Fibroblast of peridontal ligament (primary cell): Measurements from ENCODE around the gene SENP7.
"Not testable (repeated sequence)": the region's sequence is repeated elsewhere in the genome, so short reads cannot be mapped to it uniquely, and the experiment has no call there.

Experiments used
- DNase-seq: peaks from one replicate; pipeline ENCODE4 v3.0.0-alpha.2; 2010; ENCODE audit errors: extremely low read depth

SENP7 gene

DNA sequence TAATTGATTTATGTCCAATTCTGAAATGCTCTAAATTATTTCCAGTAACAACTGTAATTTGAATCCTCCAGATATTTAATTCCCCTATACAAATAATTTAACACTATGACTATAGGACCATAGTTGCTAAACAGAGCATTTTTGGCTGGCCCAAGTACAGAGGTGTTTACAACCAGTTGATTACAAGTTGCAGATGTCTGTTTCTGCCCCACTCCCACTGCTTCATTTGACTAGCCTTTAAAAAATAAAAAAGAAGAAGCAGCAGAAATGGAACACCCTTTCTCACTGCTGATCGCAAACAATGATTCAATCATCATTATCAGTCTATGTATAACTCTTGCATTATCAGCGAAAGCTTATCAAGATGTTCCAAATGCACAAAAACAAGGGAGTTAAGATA, 54.6 kb downstream of the SENP7 start:
- DNase-seq, result no peak

DNA sequence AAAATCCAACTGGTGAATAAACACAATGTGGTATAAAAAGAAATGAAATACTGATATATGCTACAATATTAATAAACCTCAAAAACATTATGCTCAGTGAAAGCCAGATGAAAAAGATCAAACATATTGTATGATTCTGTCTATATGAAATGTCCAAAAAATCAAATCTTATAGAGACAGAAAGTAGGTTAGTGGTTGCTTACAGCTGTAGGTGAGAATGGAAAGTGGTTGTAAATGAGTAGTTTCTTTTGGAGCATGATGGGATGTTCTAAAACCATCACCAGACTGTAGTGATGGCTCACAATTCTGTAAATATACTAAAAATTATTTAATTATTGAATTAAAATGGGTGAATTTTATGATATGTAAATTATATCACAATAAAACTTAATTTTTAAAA, 58.4 kb downstream of the SENP7 start:
- no peak for DNase-seq

DNA sequence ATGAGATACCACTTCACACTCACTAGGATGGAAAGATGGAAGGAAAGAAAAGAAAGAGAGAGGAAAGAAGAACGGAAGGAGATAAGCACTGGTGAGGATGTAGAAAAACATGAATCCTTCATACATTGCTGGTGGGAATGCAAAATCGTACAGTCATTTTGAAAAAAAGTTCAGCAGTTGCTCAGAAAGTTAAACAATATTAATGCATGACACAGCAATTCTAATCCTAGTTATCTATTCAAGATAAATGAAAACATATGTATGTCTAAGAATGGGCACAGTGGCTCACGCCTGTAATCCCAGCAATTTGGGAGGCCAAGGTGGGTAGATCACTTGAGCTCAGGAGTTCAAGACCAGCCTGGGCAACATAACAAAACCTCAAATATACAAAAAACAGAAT, 59.1 kb downstream of the SENP7 start:
- peak; percentile 25 for DNase-seq

DNA sequence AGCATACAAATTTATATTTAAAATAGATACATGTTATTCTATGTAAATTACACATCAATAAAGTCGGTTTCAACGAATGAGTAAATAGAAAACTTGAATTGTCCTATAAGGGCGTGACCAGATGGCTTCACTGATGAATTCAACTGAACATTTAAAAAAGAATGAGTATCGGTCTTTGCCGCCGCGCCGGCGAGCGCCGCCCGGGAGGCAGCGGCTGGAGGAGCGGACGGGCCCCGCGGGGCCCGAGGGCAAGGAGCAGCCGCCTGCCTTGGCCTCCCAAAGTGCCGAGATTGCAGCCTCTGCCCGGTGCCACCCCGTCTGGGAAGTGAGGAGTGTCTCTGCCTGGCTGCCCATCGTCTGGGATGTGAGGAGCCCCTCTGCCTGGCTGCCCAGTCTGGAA, 74.4 kb downstream of the SENP7 start:
- DNase-seq, result not testable (repeated sequence)

DNA sequence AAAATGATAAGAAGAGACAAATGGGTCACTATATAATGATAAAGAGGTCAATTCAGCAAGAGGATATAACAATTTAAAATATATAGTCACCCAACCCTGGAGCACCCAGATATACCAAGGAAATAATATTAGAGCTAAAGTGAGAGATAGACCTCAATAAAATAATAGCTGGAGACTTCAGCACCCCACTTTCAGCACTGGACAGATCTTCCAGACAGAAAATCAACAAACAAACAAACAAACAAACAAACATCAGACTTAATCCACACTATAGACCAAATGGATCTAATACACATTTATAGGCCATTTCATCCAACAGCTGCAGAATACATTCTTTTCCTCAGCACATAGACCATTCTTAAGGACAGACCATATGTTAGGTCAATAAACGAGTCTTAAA, 79.4 kb downstream of the SENP7 start:
- DNase-seq, result no peak

DNA sequence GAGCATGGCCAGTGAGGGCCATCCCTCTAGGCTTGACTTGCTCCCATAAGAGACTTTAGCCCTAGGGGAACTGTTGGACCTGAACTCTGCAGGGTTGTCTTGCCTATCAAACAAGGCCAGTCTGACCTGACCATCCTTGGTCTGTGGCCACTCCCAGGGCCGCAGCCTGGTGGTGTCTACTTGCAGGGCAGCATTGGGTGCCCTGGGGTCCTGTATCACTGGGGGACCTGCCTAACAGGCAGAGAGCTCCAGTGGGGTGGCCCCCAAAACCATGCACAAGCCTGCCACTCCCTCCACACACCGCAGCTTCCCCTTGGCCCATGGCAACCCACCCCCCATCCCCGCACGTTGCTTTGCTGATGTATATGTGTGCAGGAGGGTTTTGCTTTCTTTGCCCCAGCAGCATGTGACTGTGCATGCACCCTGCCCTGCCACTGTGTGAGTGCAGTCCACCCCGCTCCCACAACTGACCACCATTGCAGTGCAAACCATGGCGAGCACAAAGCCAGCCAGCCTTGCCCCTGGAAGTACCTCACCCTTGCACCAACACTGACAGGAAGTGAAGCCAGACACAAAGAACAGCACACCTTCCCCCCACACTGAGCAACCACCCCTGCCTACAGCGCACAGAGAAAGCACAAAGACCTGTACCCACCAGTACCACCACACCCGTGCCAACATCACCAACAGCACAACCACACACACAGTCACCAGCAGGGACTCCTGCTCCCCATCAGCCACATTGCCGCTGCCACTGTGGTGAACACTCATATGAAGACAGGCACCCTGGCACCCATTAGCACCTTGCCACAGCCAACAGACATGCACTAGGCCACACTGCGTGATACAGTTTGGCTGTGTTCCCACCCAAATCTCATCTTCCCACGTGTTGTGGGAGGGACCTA, 88.8 kb downstream of the SENP7 start:
- no peak for DNase-seq

DNA sequence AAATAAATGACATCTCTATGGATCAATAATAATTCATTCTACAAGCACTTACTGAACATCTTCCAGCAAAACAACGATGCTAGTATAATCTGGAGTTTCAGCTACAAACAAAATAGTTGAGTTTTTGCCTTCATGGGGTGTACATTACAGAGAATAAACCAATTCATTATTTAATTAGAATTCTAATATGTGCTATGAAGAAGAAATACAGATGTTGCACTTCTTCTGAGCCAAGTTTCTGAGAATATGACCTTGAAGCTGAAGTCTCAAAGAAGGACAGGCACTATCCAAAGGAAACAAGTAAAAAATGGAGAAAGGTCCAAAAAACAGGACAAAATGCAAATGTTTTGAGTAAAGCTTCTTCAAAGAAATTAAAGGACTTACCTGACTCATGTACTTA, 94.2 kb downstream of the SENP7 start:
- DNase-seq, result no peak

DNA sequence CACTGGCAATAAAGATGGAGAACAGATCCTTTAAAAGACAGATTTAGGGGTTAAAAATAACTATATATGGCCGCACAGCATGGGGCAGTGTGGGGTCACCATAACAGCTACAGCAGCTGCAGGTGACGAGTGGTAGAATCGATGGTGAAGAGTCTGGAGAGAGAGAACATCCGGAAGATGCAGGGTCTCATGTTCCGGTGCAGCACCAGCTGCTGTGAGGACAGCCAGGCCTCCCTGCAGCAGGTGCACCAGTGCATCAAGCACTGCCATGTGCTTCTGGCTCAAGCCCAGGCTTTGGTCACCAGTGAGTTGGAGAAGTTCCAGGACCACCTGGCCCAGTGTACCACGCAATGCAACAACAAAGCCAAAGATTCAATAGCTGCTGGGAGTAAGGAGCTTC, 98.9 kb downstream of the SENP7 start:
- no peak for DNase-seq

DNA sequence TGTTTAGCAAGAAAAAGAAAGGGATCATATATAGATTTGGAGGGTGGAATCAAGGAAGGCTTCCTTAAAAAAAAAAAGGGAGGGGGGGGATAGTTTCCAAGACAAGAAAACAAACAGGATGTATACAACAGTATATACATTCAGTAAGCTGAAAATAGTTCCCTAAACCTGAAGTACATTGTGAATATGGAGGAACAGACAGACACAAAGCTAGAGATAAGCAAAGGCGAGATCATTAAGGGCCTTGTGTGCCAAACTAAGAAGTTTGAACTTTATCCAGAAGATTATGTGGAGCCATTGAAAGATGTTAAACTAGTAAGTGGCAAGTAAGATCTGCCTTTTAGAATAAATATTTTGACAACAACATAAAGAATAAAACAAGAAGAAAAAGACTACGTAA, 99.4 kb downstream of the SENP7 start:
- no peak for DNase-seq

DNA sequence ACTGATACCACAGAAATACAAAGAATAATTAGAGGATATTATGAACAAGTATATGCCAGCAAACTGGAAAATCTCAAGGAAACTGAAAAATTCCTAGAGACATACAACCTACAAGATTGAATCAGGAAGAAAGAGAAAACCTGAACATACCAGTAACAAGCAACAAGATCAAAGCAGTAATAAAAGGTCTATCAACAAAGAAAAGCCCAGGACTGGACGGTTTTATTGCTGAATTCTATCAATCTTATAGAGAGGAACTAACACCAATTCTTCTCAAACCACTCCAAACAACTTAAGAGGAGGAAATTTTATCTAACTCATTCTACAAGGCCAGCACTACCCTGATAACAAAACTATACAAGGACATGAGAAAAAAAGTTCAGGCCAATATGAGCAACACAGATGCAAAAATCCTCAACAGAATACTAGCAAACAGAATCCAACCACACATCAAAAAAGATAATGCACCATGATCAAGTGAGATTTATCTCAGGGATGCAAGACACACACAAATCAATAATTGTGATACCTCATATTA, 121.5 kb downstream of the SENP7 start:
- no peak for DNase-seq

DNA sequence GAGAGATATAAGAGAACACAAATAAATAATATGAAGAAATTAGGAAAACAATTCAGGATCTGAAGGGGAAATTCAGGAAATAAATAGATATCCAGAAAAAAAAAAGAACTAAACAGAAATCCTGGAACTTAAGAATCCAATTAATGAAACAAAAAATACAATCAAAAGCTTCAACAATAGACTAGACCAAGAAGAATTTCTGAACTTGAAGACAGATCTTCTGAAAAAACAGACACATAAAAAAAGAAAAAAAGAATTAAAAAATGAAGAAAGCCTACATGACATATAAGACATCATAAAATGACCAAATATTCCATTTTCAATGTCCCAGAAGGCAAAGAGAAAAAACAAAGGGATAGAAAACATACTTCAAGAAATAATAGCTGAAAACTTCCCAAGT, 124.3 kb downstream of the SENP7 start:
- no peak for DNase-seq

DNA sequence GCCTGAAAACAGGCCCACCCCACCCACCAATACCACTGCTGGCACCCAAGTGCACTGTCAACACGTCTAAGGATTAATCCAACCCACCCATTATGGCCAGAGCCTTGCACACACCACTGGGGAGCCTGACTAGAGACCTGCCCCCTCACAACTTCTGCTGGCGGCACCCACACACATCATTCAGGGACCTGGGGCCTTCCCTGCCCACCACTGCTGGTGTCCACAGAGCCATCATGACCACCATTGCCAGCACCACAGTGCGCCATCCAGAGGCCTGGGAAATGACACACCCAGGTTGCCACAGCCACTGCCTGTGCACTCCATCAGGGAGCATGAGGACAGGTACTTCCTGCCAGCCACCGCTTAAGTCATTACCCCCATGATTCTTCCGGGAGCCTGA, 125.7 kb downstream of the SENP7 start:
- DNase-seq, result no peak

DNA sequence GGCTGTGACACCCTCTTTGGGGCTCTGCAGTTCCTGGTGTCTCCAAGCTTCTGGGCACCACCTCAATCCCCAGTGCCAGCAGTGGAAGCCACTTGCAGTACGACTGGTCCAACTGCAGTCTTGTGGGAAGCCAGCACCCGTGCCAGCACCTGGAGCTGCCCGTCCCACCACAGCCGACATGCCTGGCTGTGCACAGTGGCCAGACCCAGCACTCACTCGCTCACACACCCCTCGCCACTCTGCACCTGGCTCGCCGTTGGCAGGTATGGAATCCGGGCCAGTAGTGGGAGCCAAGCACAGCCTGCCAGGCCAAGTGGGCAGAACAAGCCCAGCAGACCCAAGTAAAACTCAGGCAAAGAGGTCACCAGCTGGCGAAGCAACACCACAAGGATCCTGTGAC, 128.6 kb downstream of the SENP7 start:
- no peak for DNase-seq

DNA sequence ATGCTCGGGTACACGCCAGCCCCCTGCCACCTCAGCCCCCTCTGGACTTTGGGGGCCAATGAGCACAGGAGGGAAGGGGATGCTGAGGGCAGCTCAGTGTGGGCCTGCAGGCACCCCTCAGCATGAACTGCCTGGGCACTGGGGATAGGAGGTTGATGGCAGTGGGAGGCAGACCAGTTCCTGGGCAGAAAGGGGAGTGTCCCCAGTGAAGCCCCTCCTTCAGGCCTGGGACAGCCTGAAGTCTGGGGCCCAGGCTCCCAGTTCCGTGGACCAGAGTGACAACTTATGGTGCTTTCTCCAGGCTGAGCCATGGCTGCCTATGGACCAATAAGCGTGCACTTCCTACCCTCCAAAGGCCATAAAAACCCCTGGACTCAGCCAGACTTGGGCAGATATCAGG, 129.4 kb downstream of the SENP7 start:
- no peak for DNase-seq

DNA sequence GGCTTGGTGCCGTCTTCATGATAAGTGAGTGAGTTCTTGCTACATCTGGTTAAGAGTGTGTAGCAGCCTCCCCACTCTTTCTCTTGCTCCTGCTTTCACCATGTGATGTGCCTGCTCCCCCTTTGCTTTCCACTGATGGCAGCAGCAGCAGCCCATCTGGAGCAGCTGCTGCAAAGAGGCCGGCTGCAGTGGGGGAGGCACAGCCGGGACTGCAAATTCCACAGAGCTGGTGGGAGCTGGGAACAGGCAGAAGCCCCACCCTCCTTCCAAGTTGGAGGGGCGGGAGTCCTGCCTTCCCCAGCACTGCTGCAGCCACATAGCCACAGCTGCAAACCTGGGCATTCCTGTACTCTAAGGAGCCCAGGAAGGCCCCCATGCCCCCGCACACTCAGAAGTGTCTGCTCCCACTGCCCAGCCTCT, 129.8 kb downstream of the SENP7 start:
- peak; percentile 33 for DNase-seq

DNA sequence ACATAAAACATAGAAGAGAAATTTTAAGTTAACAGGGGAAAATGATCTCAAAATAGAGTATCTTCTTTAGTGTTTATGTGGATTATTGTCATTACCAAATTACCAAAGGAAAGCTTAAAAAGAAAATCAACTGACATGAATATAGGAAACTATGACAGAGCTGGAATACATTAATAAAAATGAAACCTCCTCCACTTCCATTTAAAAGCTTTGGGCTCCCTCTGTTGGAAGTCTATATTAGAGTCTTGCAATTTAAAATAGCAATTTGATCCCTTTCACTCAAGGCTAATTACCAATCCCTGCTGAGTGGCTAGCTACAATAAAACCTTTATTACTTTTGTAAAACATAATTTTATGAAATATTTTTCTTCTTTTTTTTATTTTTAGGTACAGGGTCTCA, 131.2 kb downstream of the SENP7 start:
- peak; percentile 77 for DNase-seq

DNA sequence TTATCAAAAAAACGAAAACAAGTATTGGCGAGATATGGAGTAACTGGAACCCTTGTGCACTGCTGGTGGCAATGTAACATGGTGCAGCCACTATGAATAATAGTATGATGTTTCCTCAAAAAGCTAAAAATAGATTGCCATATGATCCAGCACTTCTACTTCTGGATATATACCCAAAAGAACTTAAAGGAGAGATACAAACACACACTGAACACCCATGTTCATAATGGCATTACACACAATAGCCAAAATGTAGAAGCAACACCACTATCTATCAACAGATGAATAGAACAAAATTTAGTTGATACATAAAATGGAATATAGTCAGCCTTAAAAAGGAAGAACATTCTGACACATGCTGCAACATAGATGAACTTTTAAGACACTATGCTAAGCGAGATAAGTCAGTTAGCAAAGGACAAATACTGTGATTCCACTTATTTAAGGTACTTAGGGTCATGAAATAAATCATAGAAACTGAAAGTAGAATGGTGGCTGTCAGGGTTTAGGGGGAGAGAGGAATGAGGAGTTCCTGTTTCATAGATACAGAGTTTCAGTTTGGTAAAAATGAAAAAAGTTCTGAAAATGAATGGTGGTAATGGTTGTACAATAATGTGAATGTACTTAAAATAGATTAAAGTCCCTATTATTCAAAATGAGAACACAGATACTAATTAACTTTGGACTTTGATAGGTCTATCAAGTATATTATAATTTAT, 133.2 kb downstream of the SENP7 start:
- DNase-seq, result no peak

DNA sequence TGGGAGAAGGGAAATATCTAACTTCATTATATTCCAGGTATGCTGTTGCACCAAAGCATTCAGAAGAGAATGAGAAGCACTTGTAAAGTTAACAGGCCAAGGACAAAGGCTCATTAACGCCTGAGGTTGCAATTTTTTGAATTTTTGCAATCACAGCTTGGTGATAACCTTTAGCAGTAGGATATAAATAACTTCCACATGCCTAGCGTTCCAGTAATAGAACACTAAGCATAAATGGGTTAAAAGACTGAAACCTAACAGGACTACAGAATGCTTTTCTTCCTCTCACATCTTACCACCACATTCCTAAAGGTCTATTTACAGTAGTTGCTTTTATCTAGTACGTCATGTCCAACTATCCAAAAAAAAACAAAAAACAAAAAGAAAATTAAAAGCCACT, 135.2 kb downstream of the SENP7 start:
- no peak for DNase-seq

DNA sequence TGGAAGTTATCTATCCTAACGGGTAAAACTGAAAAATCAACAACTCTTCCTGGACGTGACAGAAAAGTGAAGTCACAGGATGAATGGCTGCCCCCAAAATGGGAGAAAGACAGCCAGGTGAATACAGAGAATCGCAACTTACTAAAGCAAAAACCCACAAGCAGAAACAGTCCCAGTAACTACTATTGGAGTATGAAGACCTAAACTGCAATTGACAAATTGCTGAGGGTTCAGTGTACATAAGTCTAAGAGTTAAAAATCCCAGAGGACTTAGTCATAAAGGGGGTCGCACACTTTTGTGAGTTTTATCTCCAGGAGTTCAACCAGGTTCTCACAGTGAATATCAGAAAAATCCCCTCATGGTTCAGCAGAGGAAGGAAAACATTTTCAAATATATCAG, 135.8 kb downstream of the SENP7 start:
- DNase-seq, result no peak

DNA sequence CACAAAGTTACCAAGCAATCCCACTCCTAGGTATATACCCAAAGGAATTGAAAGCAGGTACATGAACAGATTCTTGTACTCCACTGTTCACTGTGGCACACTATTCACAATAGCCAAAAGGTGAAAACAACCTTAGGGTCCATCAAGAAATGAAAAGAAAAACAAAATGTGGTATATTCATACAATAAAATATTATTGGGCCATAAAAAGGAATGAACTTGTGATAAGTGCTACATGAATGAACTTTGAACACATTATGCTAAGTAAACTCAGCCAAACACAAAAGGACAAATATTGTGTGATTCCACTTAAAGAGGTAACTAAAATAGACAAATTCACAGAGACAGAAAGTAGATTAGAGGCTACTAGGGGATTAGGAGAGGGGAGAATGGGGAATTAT, 137.4 kb downstream of the SENP7 start:
- DNase-seq, result no peak

DNA sequence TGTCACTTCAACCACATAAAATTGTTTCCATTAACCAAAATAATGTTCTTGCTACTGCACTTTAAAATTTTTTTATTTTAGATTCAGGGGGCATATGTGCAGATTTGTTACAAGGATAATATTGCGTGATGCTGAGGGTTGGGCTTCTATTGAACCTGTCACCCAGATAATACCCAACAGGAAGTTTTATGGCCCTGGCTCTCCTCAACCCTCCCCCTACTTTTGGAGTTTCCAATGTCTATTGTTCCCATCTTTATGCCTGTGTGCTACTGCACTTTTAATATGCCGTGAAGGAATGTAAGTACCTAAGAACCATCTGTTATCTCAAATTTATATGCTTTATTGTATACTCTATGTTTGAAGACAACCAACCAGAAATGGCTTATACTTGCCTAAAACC, 150.6 kb downstream of the SENP7 start:
- DNase-seq, result no peak

DNA sequence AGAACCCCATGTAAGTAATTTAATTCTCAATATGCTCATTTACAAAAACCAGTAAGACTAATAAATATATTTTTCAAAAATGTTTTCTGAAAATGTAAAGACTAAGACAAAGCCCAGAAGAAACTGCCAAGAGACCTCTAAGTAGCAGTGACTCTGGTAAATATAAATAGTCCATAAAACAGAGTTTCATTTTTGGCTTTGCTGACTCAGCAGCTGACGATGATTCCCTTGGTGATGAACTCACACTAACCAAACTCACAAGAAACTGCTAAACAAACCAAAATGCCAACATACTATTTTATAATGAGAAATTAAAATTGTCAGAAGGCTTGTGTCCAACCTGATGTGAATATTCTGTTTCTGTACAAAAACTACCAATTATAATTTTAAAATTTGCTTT, 161.2 kb downstream of the SENP7 start:
- peak; percentile 30 for DNase-seq

DNA sequence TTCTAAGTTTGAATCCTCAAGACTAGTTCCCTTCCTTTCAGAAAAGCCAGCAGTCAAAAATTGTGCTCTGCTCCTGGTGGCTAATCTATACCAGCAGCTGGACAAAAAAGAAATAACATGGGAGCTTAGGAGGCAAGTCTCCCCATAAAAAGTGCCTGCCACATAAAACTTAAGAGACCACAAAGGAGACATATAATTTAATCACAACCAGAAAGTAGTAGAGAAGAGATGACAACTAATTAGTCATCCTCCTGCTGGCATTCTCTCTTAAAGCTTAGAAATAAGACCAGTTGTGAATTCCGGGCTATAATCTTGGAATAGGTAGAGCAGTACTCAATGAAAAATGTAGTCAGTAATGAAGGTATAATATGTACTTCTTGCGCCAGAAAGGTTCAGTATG, 172.4 kb downstream of the SENP7 start:
- no peak for DNase-seq
